Activated CD8-positive, alpha-beta memory T cell treated with anti-CD3 and anti-CD28 coated beads for 48 hours (primary cell): ENCODE results near the gene DCAF4L1.
A peak's percentile ranks its signal among the peaks of the same experiment; 100 is the strongest.

ENCODE experiments used
- DNase-seq, 3 experiments: peaks; one replicate each; pipeline ENCODE4 v3.0.0-alpha.2; 2020; ENCODE audit warnings: low read depth in 2 of 3, low spot score in 2 of 3

Gene DCAF4L1

DNA sequence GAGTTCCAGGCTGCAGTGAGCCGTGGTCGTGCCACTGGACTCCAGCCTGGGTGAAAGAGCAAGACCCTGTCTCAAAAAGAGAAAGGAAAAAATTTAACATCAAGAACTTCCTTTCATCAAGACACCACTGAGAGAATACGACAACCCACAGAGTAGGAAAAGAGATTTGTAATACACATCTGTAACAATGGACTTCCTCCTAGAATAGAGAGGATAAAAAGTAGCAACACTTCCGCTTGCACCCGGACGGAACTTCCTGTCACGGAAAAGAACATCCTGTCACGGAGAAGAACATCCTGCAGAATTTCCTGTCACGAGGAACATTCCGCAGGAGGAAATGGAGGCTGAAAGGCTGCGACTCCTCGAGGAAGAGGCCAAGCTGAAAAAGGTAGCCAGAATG, at the start of gene DCAF4L1:
DCAF4L1 (plus strand) TSS at position 301 of the 400 bp plus-strand sequence; CDS start at position 338, 37 bp downstream.
- DNase-seq = no peak

DNA sequence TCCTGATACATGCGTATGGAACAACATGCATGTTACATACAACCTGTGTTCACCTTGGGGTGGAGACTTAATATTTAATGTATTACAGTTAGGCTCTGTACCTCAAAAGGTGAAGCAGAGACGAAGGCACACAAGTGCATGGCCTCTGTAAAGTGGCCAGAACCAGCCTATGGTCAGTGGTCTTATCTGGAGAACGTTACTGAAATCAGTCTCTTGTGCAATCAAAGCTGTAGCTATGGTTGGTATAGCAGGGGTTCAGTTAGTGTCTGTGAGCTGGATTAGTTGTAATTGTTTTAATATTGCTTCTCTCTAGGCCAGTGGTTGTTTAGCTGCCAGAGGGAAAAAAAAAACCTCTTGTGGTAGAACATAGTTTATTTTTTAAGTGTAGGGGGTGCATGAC, 48.6 kb upstream of the DCAF4L1 start:
- DNase-seq = no peak

- no peak for DNase-seq
Measured at GRCh38 chr4:41933997-41934503, 47.5 kb upstream of the DCAF4L1 start.

GRCh38 chr4:41934514-41934900, 47.0 kb upstream of the DCAF4L1 start:
- DNase-seq = no peak

DNA sequence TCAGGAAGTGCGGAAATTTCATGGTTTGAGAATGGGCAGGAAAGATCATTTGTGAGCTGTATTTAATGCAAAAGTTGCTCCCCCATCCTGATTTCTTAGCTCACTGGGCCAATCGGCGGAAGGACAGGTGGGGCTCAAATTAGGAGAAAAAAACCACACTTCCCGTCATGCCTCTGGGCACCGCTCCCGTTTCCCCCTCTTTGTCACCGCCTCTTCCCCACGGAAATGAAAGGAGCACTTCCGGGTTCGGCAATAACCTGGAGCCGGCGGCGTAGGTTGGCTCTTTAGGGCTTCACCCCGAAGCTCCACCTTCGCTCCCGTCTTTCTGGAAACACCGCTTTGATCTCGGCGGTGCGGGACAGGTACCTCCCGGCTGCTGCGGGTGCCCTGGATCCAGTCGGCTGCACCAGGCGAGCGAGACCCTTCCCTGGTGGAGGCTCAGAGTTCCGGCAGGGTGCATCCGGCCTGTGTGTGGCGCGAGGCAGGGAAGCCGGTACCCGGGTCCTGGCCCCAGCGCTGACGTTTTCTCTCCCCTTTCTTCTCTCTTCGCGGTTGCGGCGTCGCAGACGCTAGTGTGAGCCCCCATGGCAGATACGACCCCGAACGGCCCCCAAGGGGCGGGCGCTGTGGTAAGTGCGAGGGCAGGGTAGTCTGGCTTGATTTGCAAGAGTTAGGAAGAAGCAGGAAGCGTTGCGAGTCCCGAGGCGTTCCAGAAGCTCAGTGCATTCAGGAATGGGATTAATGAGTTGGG, 46.5 kb upstream of the DCAF4L1 start, which contains the start of gene TMEM33:
TMEM33 (plus strand) TSS at position 529 of the 751 bp plus-strand sequence; CDS start at position 585, 56 bp downstream.
- peak; percentile 47 to 53 (median 49) for DNase-seq

GRCh38 chr4:41935652-41936021, 45.9 kb upstream of the DCAF4L1 start:
- no peak for DNase-seq

DNA sequence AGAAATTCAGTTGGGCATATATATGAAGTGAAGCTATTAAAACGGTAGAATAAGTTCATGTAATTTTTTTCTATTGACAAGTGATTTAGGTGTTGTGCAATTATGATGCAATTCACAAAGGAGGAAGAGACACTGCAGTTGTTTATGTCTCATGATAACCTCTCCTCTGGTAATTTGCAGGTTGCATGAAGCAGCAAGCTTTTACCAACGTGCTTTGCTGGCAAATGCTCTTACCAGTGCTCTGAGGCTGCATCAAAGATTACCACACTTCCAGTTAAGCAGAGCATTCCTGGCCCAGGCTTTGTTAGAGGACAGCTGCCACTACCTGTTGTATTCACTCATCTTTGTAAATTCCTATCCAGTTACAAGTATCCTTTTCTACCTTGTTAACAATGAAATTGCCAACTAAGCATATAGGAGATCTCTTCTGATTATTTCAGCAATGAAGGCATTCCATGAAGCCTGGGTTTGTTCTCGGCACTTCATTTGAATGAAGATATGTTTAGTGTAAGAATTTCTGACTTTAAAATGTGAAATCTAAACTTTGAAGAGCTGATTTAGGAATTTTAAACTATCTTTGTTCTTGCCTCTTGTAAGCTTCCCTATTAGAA, 42.4 kb upstream of the DCAF4L1 start:
- no peak for DNase-seq

DNA sequence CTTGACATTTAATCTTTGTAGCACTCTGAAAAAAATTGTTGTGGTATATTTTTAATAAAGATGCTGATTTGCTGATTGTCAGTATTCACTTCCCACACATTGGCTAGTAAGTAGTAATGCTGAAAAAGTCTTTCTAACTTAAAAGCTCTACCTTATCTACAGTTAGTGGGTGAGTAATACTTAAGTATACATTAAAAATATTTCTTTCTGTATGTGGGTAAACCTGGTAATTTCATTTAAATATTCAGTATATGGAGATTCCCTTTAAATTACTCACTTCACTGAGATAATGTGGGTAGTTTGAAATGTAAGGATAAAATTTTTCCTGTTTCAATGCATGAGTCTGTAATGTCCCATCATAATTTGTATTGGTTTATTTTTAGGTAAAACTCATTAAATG, 40.7 kb upstream of the DCAF4L1 start:
- no peak for DNase-seq

GRCh38 chr4:41943506-41943905, 38.0 kb upstream of the DCAF4L1 start:
- no peak for DNase-seq

- DNase-seq = no peak
Measured at GRCh38 chr4:41944089-41944488, 37.5 kb upstream of the DCAF4L1 start.

DNA sequence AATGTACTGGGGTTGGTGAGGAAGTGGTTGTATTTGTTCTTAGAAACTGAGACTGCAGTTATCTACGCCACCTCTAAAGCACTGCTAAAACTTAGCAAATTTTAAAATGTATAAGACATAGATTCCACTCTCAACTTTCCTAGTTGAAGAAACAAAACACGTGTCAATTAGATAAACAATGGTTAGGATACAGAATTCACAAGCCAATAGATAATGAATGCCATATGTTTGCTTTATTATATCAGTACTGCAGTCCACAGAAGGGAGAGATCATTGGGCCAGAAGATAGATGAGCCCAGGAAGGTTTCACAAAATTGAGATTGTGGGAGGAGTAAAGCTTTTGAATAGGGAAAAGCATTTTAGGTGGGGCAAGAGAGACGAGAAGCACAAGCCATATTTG, 32.0 kb upstream of the DCAF4L1 start:
- no peak for DNase-seq

DNA sequence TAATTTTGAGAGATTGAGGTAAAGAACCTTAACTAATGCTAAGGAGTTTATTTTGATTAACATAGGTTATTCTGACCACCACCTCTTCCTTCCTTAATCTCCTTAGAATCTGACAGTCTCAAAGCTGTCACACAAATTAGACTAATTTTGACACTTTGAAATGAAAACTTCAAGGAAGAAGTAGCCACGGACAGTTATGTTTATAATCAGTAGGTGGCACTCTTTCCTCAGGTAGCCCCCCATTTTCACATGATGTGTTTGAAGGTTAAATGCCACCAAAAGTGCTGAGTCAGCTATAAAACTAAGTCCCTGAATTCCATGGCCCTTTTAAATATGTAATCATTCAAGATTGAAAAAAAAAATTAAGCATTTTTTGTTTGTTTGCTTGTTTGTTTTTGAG, 23.9 kb upstream of the DCAF4L1 start:
- no peak for DNase-seq

- no peak for DNase-seq
Measured at GRCh38 chr4:41963105-41963504, 18.5 kb upstream of the DCAF4L1 start.

GRCh38 chr4:41964401-41964800, 17.2 kb upstream of the DCAF4L1 start:
- DNase-seq = no peak

DNA sequence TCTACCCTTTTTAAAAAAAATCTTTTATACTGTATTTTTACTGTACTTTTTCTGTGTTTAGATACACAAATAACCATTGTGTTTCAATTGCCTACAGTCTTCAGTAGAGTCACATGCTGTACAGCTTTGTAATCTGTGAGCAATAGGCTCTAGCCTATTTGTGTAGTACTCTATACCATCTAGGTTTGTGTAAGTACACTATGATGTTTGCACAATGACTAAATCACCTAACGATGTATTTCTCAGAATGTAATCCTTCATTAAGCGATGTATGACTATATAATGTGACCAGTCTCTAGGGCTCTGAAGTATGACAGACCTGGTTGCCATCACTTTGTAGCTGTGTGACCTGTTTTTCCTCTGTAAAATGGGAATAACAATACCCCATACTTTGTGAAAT, 14.2 kb upstream of the DCAF4L1 start:
- no peak for DNase-seq

DNA sequence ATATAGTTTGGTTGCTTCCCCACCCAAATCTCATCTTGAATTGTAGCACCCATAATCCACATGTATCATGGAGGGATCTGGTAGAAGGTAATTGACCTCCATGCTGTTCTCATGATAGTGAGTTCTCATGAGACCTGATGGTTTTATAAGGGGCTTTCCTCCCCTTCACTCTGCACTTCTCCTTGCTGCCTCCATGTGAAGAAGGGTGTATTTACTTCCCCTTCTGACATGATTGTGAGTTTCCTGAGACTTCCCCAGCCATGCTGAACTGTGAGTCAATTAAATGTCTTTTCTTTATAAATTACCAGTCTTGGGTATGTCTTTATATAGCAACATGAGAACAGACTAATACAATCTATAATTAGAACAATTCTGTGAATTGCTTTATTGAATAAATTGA, 11.9 kb upstream of the DCAF4L1 start:
- DNase-seq = no peak

DNA sequence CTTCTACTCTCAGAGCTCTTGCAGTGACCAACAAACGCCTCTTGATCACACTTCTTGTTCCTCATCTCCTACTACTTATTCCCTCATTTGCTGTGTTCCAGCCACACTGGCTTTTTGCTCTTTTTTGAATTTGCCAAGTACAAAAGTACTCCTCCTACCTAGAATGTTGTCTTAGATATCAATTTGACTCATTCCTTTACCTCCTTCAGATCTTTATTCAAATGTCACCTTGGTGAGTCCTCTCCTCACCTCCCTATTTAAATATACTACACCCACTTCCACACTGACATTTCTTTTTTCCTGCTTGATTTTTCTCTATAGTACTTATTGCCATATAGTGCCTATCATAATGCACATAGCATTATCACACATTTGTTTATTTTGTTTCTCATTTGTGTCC, 6.2 kb upstream of the DCAF4L1 start:
- DNase-seq = no peak

GRCh38 chr4:41976775-41977516, 4.6 kb upstream of the DCAF4L1 start:
- no peak for DNase-seq

GRCh38 chr4:41977709-41978108, 3.8 kb upstream of the DCAF4L1 start:
- DNase-seq = no peak

DNA sequence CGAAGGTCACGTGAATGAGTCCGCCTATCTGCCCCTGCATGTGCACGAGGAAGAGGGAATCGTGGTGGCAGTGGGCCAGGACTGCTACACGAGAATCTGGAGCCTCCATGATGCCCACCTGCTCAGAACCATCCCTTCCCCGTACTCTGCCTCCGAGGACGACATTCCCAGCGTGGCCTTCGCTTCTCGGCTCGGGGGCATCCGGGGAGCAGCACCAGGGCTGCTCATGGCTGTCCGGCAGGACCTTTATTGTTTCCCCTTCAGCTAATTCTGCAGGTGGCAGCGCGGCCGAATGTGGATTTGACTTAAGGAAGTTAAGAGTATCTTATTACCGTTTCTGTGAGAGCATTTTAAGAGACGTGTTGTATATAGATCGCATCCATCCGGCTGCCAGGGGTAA, 1.2 kb downstream of the DCAF4L1 start:
- DNase-seq = no peak

DNA sequence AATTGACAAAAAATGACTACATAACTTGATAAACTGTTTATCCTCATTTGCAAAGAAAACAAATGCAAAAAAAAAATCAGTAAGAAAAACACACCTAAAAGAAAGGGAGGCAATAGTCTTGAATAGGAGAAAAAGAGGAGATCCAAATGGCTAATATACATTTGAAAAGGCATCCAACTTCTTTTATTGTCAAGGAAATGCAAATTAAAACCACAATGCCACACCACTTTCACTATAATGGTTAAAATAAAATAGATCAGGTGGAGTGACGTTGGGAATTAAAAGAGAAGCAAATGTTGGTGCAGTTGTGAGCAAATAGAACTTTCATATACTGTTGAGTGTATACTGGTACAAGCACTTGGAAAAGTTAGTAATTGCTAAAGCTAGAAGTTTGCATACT, 3.6 kb downstream of the DCAF4L1 start:
- no peak for DNase-seq

DNA sequence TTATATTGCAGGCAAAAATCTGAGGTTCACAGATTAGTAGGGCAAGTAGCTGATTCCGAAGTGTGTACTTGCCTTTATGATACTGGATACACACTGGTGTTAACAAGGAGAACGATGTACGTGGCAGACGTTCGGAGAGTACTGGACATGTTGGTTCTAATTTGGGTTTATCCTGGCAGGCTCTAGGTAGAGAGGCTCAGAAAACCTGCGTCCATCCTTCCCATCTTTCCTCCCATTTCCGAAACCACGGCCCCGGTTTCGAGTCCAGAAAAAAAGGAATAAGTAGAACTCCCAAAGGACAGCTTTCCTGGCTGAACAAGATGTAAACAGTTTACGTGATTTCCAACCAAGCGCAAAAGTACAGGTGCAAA, 8.4 kb downstream of the DCAF4L1 start:
- DNase-seq = no peak
